B cell (primary cell): ENCODE data around the gene COX14. TPM values are rescaled to one million over a fixed set of nuclear protein-coding genes. Genes with fewer than 3 reads are reported as not detected.
A peak's percentile ranks its signal among the peaks of the same experiment; 100 is the strongest.

Experiments used
- ATAC-seq: fragments of 200-7000 bp; cut with Tn5 transposase; one replicate; pipeline ENCODE4 v1.10.0; 2021; ENCODE audit warnings: low read depth, mild to moderate bottlenecking, moderate number of reproducible peaks, moderate library complexity
- CTCF ChIA-PET: fragments of 350-600 bp; sonication (Branson Sonifier 250); formaldehyde crosslinking; loops from one replicate; lab custom pipeline; 2021; ENCODE audit warnings: antibody characterized with exemption, inconsistent platforms; lab: Charles Lee
- POLR2A ChIA-PET: fragments of 350-600 bp; sonication (Branson Sonifier 250); formaldehyde crosslinking; loops from one replicate; lab custom pipeline; 2021; ENCODE audit warnings: antibody characterized with exemption; lab: Charles Lee
- DNase-seq: peaks from one replicate; pipeline ENCODE4 v3.0.0; 2013
- H2AFZ ChIP-seq: 2 replicates; pipeline ENCODE4 v1.6.1; 2012; ENCODE audit warnings: mild to moderate bottlenecking, low read depth, low read length; ENCODE audit not compliant: insufficient read depth, poor library complexity, severe bottlenecking
- H3K27ac ChIP-seq, 2 donors: 1 replicate in 1 of 2; 2 replicates in 1 of 2; pipeline ENCODE4 v1.5.1; 2012 to 2013; ENCODE audit warnings: low read length in 2 of 2, mild to moderate bottlenecking in 2 of 2, moderate library complexity in 1 of 2
- H3K27me3 ChIP-seq, 4 experiments: fragments of 200-600 bp in 1 of 4; sonication (generic) in 1 of 4; replicated peaks in 1 of 4; 1 replicate in 2 of 4; 2 replicates in 2 of 4; pipeline versions ENCODE4 v1.6.1 to v1.7.0; 2013 to 2016; ENCODE audit warnings: low read length in 3 of 4, mild to moderate bottlenecking in 2 of 4, mixed read lengths in 1 of 4, moderate library complexity in 1 of 4; ENCODE audit not compliant: insufficient read depth in 4 of 4, control insufficient read depth in 3 of 4; ENCODE audit errors: control extremely low read depth in 1 of 4
- H3K36me3 ChIP-seq, 2 experiments: replicated peaks in 1 of 2; 1 replicate in 1 of 2; 2 replicates in 1 of 2; pipeline versions ENCODE4 v1.6.1 to v1.7.1; 2013; ENCODE audit warnings: low read length in 1 of 2; ENCODE audit not compliant: insufficient read depth in 2 of 2, control insufficient read depth in 1 of 2; ENCODE audit errors: control extremely low read depth in 1 of 2, extremely low read depth in 1 of 2
- H3K4me1 ChIP-seq, 2 donors: fragments of 200-600 bp in 1 of 2; sonication (generic) in 1 of 2; 1 replicate in 1 of 2; 2 replicates in 1 of 2; pipeline versions ENCODE4 v1.5.1 to v1.6.1; 2013 to 2017; ENCODE audit warnings: low read length in 2 of 2; ENCODE audit not compliant: control insufficient read depth in 2 of 2, insufficient read depth in 2 of 2
- H3K4me2 ChIP-seq: replicated peaks from 2 replicates; pipeline ENCODE3; 2012; ENCODE audit warnings: mild to moderate bottlenecking, low read depth, low read length; ENCODE audit not compliant: poor library complexity, severe bottlenecking
- H3K4me3 ChIP-seq, 5 experiments: fragments of 200-600 bp in 1 of 5; sonication (generic) in 1 of 5; 1 replicate in 3 of 5; 2 replicates in 2 of 5; pipeline versions ENCODE4 v1.5.1 to v1.7.0; 2011 to 2016; ENCODE audit warnings: low read length in 4 of 5, mild to moderate bottlenecking in 4 of 5, low read depth in 2 of 5, control low read depth in 1 of 5, moderate library complexity in 1 of 5; ENCODE audit not compliant: insufficient read depth in 1 of 5; ENCODE audit errors: control extremely low read depth in 1 of 5, extremely low read depth in 1 of 5
- H3K79me2 ChIP-seq: fragments of 200-600 bp; sonication (generic); one replicate; pipeline ENCODE4 v1.6.0; 2016; ENCODE audit warnings: low read length; ENCODE audit not compliant: control insufficient read depth, insufficient read depth
- H3K9ac ChIP-seq: fragments of 200-600 bp; sonication (generic); 2 replicates; pipeline ENCODE4 v1.6.1; 2017; ENCODE audit warnings: mild to moderate bottlenecking, low read length, moderate library complexity
- H3K9me3 ChIP-seq, 3 donors: one replicate each; pipeline versions ENCODE4 v1.6.1 to v1.7.1; 2013; ENCODE audit warnings: low read length in 2 of 3; ENCODE audit not compliant: control insufficient read depth in 2 of 3, insufficient read depth in 1 of 3; ENCODE audit errors: control extremely low read depth in 1 of 3
- H4K20me1 ChIP-seq: 2 replicates; pipeline ENCODE4 v1.6.0; 2012; ENCODE audit warnings: mild to moderate bottlenecking, low read length; ENCODE audit not compliant: insufficient read depth, control insufficient read depth, poor library complexity, severe bottlenecking
- H3K27ac Mint-ChIP-seq: one replicate; pipeline ENCODE4 v1.8.0; 2021; ENCODE audit warnings: mixed read lengths
- H3K27me3 Mint-ChIP-seq: one replicate; pipeline ENCODE4 v1.8.0; 2021; ENCODE audit warnings: mixed read lengths
- H3K4me1 Mint-ChIP-seq: one replicate; pipeline ENCODE4 v1.8.0; 2021; ENCODE audit warnings: mixed read lengths
- H3K4me3 Mint-ChIP-seq: one replicate; pipeline ENCODE4 v1.8.0; 2021; ENCODE audit warnings: mixed read lengths
- H3K9me3 Mint-ChIP-seq: one replicate; pipeline ENCODE4 v1.8.0; 2022; ENCODE audit warnings: mixed read lengths; ENCODE audit not compliant: insufficient read depth
- CTCF ChIP-seq: fragments of 200-600 bp; IDR thresholded peaks from one replicate; pipeline ENCODE4 v1.8.0; 2022; ENCODE audit warnings: antibody characterized with exemption, mild to moderate bottlenecking
- EZH2 ChIP-seq: IDR thresholded peaks from 2 replicates; pipeline ENCODE4 v1.6.1; 2012; ENCODE audit warnings: borderline replicate concordance, low read depth, mild to moderate bottlenecking, moderate library complexity, low read length; ENCODE audit not compliant: insufficient read depth, poor library complexity, severe bottlenecking
- WGBS: methylation state at CpG from one replicate; pipeline ENCODE4 v1.1.5; 2013; ENCODE audit warnings: missing lambda C conversion rate; ENCODE audit not compliant: insufficient coverage; 5-methylcytosine and 5-hydroxymethylcytosine counted together
- intact Hi-C: fragments of 100-400 bp; cut with micrococcal nuclease; formaldehyde crosslinking; loops from one replicate; pipeline ENCODE4 v1.10.0; 2022
- polyA plus RNA-seq: library from polyadenylated mRNA; depleted of rRNA; stranded (reverse); fragments of >200 nt; gene quantifications from 2 replicates; pipeline ENCODE4 v1.2.3, GENCODE V29; 2012
- total RNA-seq, 2 donors: library from RNA; stranded (reverse); fragments of 120-200 nt in 1 of 2; gene quantifications; 1 replicate in 1 of 2; 2 replicates in 1 of 2; pipeline versions ENCODE4 v1.2.3 to v1.2.4, GENCODE V29; 2013 to 2022

Gene COX14
- total and polyA plus RNA-seq, 2 donors (not counting 1 experiment from before 2014, with no cell fraction given), result 31.8 to 60.4 TPM

- Histone ChIP-seq H3K4me1 (peaks cover 0 to 5% of the 10 kb centered on the region in 2 donors), H3K4me3 (no peak overlapping the region), H3K27me3 (peaks cover 0 to 3% (median 0%) of the 10 kb centered on the region in 4 experiments), H3K79me2 (no peaks in the 10 kb centered on the region), H2AFZ (no peak overlapping the region), H3K27ac (no peak overlapping the region), H3K4me2 (no peak overlapping the region), H3K9me3 (no peaks in the 10 kb centered on the region), H3K9ac (no peak overlapping the region), H3K36me3 (no peaks in the 10 kb centered on the region), H4K20me1 (no peaks in the 10 kb centered on the region)
- H3K9me3 Mint-ChIP-seq, result no peaks in the 10 kb centered on the region
- no peak for DNase-seq
- no peak for TF ChIP-seq CTCF
- TF ChIP-seq EZH2, result no peak
- no peak overlapping the region for H3K4me3 Mint-ChIP-seq
- ATAC-seq, result no peak
- ChIA-PET POLR2A (no interaction called here), CTCF (interaction anchor here (0.6 to 15.9 kb wide), 15 partner anchors 9 to 213 kb away, joined by 3 to 343 read pairs (median 6); partner anchors contain the start of genes CERS5, LIMA1 and SMARCD1)
- peaks cover 11% of the 10 kb centered on the region for H3K27me3 Mint-ChIP-seq
- intact Hi-C loops, result no loop called here
- no peak overlapping the region for H3K27ac Mint-ChIP-seq
- peaks cover 4% of the 10 kb centered on the region for H3K4me1 Mint-ChIP-seq
- 100% methylated on average over 2 of the region's 3 CpGs for WGBS
Measured at GRCh38 chr12:50069539-50069938, 42.5 kb upstream of the COX14 start.

GRCh38 chr12:50070314-50071060 is 41.5 kb upstream of the COX14 start:
- Histone ChIP-seq H3K9ac (no peak overlapping the region), H3K79me2 (no peaks in the 10 kb centered on the region), H3K27me3 (no peaks in the 10 kb centered on the region), H3K4me3 (no peak overlapping the region), H3K27ac (no peak overlapping the region), H2AFZ (peak overlapping the region; percentile 47), H3K4me2 (peak overlapping the region; percentile 9), H3K36me3 (no peaks in the 10 kb centered on the region), H3K9me3 (no peaks in the 10 kb centered on the region), H3K4me1 (peaks cover 0 to 12% of the 10 kb centered on the region in 2 donors), H4K20me1 (no peaks in the 10 kb centered on the region)
- Mint-ChIP-seq H3K9me3 (no peaks in the 10 kb centered on the region), H3K4me3 (no peak overlapping the region), H3K27me3 (peaks cover 9% of the 10 kb centered on the region), H3K27ac (no peak overlapping the region), H3K4me1 (peaks cover 4% of the 10 kb centered on the region)
- DNase-seq (peak; percentile 80), ATAC-seq (peak; percentile 61)
- intact Hi-C loops, result loop anchor here (1.0 to 2.0 kb wide), 2 partner anchors 32 to 105 kb away; no protein-coding TSS in a partner anchor
- ChIA-PET CTCF (interaction anchor here (0.7 to 15.9 kb wide), 34 partner anchors 9 to 242 kb away, joined by 3 to 343 read pairs (median 4); partner anchors contain the start of genes CERS5, LIMA1 and SMARCD1), POLR2A (no interaction called here)
- WGBS, result 34% methylated on average over 8 of the region's 9 CpGs
- TF ChIP-seq EZH2 (no peak), CTCF (peak; percentile 90)
